ENCODE data around the gene FITM1.
A peak's percentile ranks its signal among the peaks of the same experiment; 100 is the strongest.
"Not testable (repeated sequence)": the region's sequence is repeated elsewhere in the genome, so short reads cannot be mapped to it uniquely, and the experiment has no call there.

Gene FITM1

GRCh38 chr14:24100197-24100981 lies 30.1 kb upstream of the FITM1 start:
- Histone ChIP-seq H3K9me3 (ENCODE audit: control insufficient read depth in 1 of 2, low read length in 2 of 2) (no peaks in the 10 kb centered on the region), H3K27ac (ENCODE audit: low read length) (no peak overlapping the region), H3K27me3 (ENCODE audit: low read depth, low read length) (no peaks in the 10 kb centered on the region), H3K4me3 (ENCODE audit: low read depth in 1 of 2, low read length in 2 of 2) (no peak overlapping the region), H3K4me1 (ENCODE audit: control insufficient read depth in 1 of 2, insufficient read depth in 2 of 2, low read length in 2 of 2) (peaks cover 2% of the 10 kb centered on the region in 2 donors), H3K36me3 (ENCODE audit: control insufficient read depth in 1 of 2, insufficient read depth in 2 of 2, low read length in 2 of 2) (peaks cover 10 to 37% of the 10 kb centered on the region in 2 donors)

DNA sequence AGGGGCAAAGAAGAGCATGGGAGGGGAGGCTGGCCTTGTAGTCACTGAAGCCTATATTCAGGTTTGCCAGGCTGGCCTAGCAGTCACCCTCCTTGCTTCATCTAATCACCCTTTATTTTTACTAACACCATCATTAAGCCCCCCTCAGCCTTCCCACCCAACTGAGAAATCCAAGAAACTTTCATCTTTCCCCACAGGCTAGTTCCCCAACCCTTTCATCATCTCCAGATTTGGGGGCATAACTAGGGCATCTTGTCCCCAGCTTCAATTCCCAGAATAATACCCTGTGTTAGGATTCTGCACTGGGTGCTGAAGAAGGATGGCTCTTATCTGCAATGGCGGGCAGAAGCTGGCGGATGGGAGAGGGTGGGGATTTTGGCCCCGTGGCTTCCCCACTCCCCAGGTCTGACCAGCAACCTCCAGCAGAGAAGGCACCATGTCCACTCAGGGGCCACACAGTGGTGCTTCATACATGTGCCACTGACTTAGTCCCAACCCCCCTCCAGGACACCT lies 29.4 kb upstream of the FITM1 start:
- no peak overlapping the region for H3K4me3 ChIP-seq (ENCODE audit: low read depth in 1 of 2, low read length in 2 of 2)
- peaks cover 10 to 37% of the 10 kb centered on the region in 2 donors for H3K36me3 ChIP-seq (ENCODE audit: control insufficient read depth in 1 of 2, insufficient read depth in 2 of 2, low read length in 2 of 2)
- H3K4me1 ChIP-seq (ENCODE audit: control insufficient read depth in 1 of 2, insufficient read depth in 2 of 2, low read length in 2 of 2) = no peaks in the 10 kb centered on the region
- H3K27me3 ChIP-seq (ENCODE audit: low read depth, low read length) = no peaks in the 10 kb centered on the region
- no peaks in the 10 kb centered on the region for H3K9me3 ChIP-seq (ENCODE audit: control insufficient read depth in 1 of 2, low read length in 2 of 2)
- H3K27ac ChIP-seq (ENCODE audit: low read length) = no peak overlapping the region

- peaks cover 10 to 37% of the 10 kb centered on the region in 2 donors for H3K36me3 ChIP-seq (ENCODE audit: control insufficient read depth in 1 of 2, insufficient read depth in 2 of 2, low read length in 2 of 2)
- no peak overlapping the region for H3K27ac ChIP-seq (ENCODE audit: low read length)
- H3K9me3 ChIP-seq (ENCODE audit: control insufficient read depth in 1 of 2, low read length in 2 of 2) = no peaks in the 10 kb centered on the region
- H3K4me1 ChIP-seq (ENCODE audit: control insufficient read depth in 1 of 2, insufficient read depth in 2 of 2, low read length in 2 of 2) = no peaks in the 10 kb centered on the region
- no peak overlapping the region for H3K4me3 ChIP-seq (ENCODE audit: low read depth in 1 of 2, low read length in 2 of 2)
- H3K27me3 ChIP-seq (ENCODE audit: low read depth, low read length) = no peaks in the 10 kb centered on the region
Observed at GRCh38 chr14:24102357-24103048, 28.0 kb upstream of the FITM1 start.

DNA sequence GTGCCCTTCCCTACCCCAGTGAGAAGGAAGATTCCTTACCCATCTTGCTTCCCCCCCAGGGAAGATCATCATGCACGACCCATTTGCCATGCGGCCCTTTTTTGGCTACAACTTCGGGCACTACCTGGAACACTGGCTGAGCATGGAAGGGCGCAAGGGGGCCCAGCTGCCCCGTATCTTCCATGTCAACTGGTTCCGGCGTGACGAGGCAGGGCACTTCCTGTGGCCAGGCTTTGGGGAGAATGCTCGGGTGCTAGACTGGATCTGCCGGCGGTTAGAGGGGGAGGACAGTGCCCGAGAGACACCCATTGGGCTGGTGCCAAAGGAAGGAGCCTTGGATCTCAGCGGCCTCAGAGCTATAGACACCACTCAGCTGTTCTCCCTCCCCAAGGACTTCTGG lies 27.0 kb upstream of the FITM1 start:
- H3K36me3 ChIP-seq (ENCODE audit: control insufficient read depth in 1 of 2, insufficient read depth in 2 of 2, low read length in 2 of 2) = peaks cover 10 to 34% of the 10 kb centered on the region in 2 donors
- H3K27ac ChIP-seq (ENCODE audit: low read length) = no peak overlapping the region
- H3K4me3 ChIP-seq (ENCODE audit: low read depth in 1 of 2, low read length in 2 of 2) = no peak overlapping the region
- no peaks in the 10 kb centered on the region for H3K27me3 ChIP-seq (ENCODE audit: low read depth, low read length)
- H3K9me3 ChIP-seq (ENCODE audit: control insufficient read depth in 1 of 2, low read length in 2 of 2) = no peaks in the 10 kb centered on the region
- H3K4me1 ChIP-seq (ENCODE audit: control insufficient read depth in 1 of 2, insufficient read depth in 2 of 2, low read length in 2 of 2) = no peaks in the 10 kb centered on the region

- H3K36me3 ChIP-seq (ENCODE audit: control insufficient read depth in 1 of 2, insufficient read depth in 2 of 2, low read length in 2 of 2) = peaks cover 9 to 22% of the 10 kb centered on the region in 2 donors
- not testable (repeated sequence) for H3K4me3 ChIP-seq (ENCODE audit: low read depth in 1 of 2, low read length in 2 of 2); H3K4me1 ChIP-seq (ENCODE audit: control insufficient read depth in 1 of 2, insufficient read depth in 2 of 2, low read length in 2 of 2); H3K27me3 ChIP-seq (ENCODE audit: low read depth, low read length); H3K27ac ChIP-seq (ENCODE audit: low read length); H3K9me3 ChIP-seq (ENCODE audit: control insufficient read depth in 1 of 2, low read length in 2 of 2)
Observed at GRCh38 chr14:24105609-24106239, 24.7 kb upstream of the FITM1 start.

GRCh38 chr14:24106672-24107271 lies 23.7 kb upstream of the FITM1 start:
- Histone ChIP-seq H3K4me1 (ENCODE audit: control insufficient read depth in 1 of 2, insufficient read depth in 2 of 2, low read length in 2 of 2) (peaks cover 4 to 7% of the 10 kb centered on the region in 2 donors), H3K27ac (ENCODE audit: low read length) (no peak overlapping the region), H3K27me3 (ENCODE audit: low read depth, low read length) (no peaks in the 10 kb centered on the region), H3K4me3 (ENCODE audit: low read depth in 1 of 2, low read length in 2 of 2) (no peak overlapping the region), H3K9me3 (ENCODE audit: control insufficient read depth in 1 of 2, low read length in 2 of 2) (no peaks in the 10 kb centered on the region), H3K36me3 (ENCODE audit: control insufficient read depth in 1 of 2, insufficient read depth in 2 of 2, low read length in 2 of 2) (peaks cover 6 to 15% of the 10 kb centered on the region in 2 donors)

DNA sequence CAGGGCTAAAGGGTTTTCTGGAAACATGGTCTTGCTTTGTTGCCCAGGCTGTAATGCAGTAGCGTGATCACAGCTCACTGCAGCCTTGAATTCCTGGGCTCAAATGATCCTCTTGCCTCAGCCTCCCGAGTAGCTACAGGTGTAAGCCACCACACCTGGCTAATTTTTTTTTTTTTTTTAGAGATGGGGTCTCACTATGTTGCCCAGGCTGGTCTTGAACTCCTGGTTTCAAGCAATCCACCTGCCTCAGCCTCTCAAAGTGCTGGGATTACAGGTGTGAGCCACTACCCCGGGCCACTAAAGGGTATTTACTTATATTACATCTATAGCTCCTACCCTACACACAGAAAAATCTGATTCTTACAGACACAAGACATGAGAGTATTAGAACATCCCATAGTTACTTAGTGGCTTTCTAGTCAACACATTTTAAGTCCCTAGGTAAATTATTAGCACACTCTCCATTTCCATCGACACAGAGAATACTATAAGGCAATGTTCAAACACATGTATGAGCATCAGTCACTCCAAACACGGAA lies 22.1 kb upstream of the FITM1 start:
- H3K27ac ChIP-seq (ENCODE audit: low read length) = peak overlapping the region; percentile 10
- no peaks in the 10 kb centered on the region for H3K27me3 ChIP-seq (ENCODE audit: low read depth, low read length)
- peaks cover 2 to 6% of the 10 kb centered on the region in 2 donors for H3K36me3 ChIP-seq (ENCODE audit: control insufficient read depth in 1 of 2, insufficient read depth in 2 of 2, low read length in 2 of 2)
- no peak overlapping the region for H3K4me3 ChIP-seq (ENCODE audit: low read depth in 1 of 2, low read length in 2 of 2)
- H3K4me1 ChIP-seq (ENCODE audit: control insufficient read depth in 1 of 2, insufficient read depth in 2 of 2, low read length in 2 of 2) = peaks cover 7 to 9% of the 10 kb centered on the region in 2 donors
- no peaks in the 10 kb centered on the region for H3K9me3 ChIP-seq (ENCODE audit: control insufficient read depth in 1 of 2, low read length in 2 of 2)

DNA sequence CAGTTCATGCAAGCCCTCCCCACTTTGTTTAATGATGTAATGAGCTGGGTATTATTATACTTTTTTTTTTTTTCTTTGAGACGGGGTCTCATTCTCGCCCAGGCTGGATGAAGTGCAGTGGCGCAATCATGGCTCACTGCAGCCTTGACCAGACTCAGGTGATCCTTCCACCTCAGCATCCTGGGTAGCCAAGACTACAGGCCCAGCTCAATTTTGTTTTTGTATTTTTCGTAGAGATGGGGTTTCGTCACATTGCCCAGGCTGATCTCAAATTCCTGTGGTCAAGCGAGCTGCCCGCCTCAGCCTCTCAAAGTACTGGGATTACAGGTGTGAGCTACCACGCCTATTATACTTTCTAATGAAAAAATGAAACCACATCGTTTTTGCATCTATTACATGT lies 20.4 kb upstream of the FITM1 start:
- Histone ChIP-seq H3K9me3 (ENCODE audit: control insufficient read depth in 1 of 2, low read length in 2 of 2) (no peaks in the 10 kb centered on the region), H3K4me1 (ENCODE audit: control insufficient read depth in 1 of 2, insufficient read depth in 2 of 2, low read length in 2 of 2) (peaks cover 11 to 12% of the 10 kb centered on the region in 2 donors), H3K27ac (ENCODE audit: low read length) (no peak overlapping the region), H3K4me3 (ENCODE audit: low read depth in 1 of 2, low read length in 2 of 2) (no peak overlapping the region), H3K36me3 (ENCODE audit: control insufficient read depth in 1 of 2, insufficient read depth in 2 of 2, low read length in 2 of 2) (peaks cover 0 to 12% of the 10 kb centered on the region in 2 donors), H3K27me3 (ENCODE audit: low read depth, low read length) (no peaks in the 10 kb centered on the region)

DNA sequence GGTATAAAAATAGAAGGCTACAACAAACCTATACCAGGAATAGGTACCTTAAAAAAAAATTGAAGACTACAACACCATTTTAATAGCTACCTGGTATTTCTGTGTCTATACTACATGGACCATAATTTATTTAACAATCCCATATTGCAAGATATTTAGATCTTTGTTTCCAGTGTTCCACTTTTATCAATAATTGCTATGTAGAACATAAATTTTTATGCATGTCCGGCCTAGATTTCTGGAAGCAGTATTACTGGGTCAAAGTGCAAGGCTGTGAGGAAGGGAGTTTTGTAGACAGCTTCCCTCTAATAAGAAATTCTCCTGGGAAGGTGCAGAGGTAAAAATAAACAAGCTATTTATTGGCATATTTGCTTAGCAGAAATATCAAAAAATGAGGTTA lies 19.9 kb upstream of the FITM1 start:
- H3K4me3 ChIP-seq (ENCODE audit: low read depth in 1 of 2, low read length in 2 of 2) = no peak overlapping the region
- peaks cover 12 to 14% of the 10 kb centered on the region in 2 donors for H3K4me1 ChIP-seq (ENCODE audit: control insufficient read depth in 1 of 2, insufficient read depth in 2 of 2, low read length in 2 of 2)
- H3K27ac ChIP-seq (ENCODE audit: low read length) = no peak overlapping the region
- no peaks in the 10 kb centered on the region for H3K27me3 ChIP-seq (ENCODE audit: low read depth, low read length)
- peaks cover 0 to 12% of the 10 kb centered on the region in 2 donors for H3K36me3 ChIP-seq (ENCODE audit: control insufficient read depth in 1 of 2, insufficient read depth in 2 of 2, low read length in 2 of 2)
- no peaks in the 10 kb centered on the region for H3K9me3 ChIP-seq (ENCODE audit: control insufficient read depth in 1 of 2, low read length in 2 of 2)

- Histone ChIP-seq H3K9me3 (ENCODE audit: control insufficient read depth in 1 of 2, low read length in 2 of 2) (no peaks in the 10 kb centered on the region), H3K27me3 (ENCODE audit: low read depth, low read length) (no peaks in the 10 kb centered on the region), H3K4me3 (ENCODE audit: low read depth in 1 of 2, low read length in 2 of 2) (peak overlapping the region; percentile 87 to 89), H3K4me1 (ENCODE audit: control insufficient read depth in 1 of 2, insufficient read depth in 2 of 2, low read length in 2 of 2) (peaks cover 23 to 25% of the 10 kb centered on the region in 2 donors), H3K27ac (ENCODE audit: low read length) (peak overlapping the region; percentile 100), H3K36me3 (ENCODE audit: control insufficient read depth in 1 of 2, insufficient read depth in 2 of 2, low read length in 2 of 2) (peaks cover 12 to 25% of the 10 kb centered on the region in 2 donors)
Observed at GRCh38 chr14:24113379-24113800, 17.1 kb upstream of the FITM1 start.
